CD14-positive monocyte (primary cell): ENCODE measurements around the gene TMEM59L. TPM values are rescaled to one million over a fixed set of nuclear protein-coding genes. Genes with fewer than 3 reads are reported as not detected.

Experiments used
- DNase-seq, 3 donors: peaks; one replicate each; pipeline ENCODE4 v3.0.0-alpha.2; 2011 to 2022
- H2AFZ ChIP-seq: 2 replicates; pipeline ENCODE4 v1.6.0; 2012; ENCODE audit warnings: mild to moderate bottlenecking, low read depth, low read length, inconsistent platforms; ENCODE audit not compliant: insufficient read depth, poor library complexity, severe bottlenecking
- H3K27ac ChIP-seq, 2 donors: 1 replicate in 1 of 2; 2 replicates in 1 of 2; pipeline ENCODE4 v1.5.1; 2012 to 2013; ENCODE audit warnings: low read length in 2 of 2, control low read depth in 1 of 2, inconsistent platforms in 1 of 2, low read depth in 1 of 2, mild to moderate bottlenecking in 1 of 2
- H3K27me3 ChIP-seq, 2 donors: one replicate each; pipeline versions ENCODE4 v1.6.0 to v1.6.1; 2011 to 2013; ENCODE audit warnings: low read length in 2 of 2; ENCODE audit not compliant: control insufficient read depth in 2 of 2, insufficient read depth in 2 of 2
- H3K36me3 ChIP-seq, 2 donors: replicated peaks in 1 of 2; 1 replicate in 1 of 2; 2 replicates in 1 of 2; pipeline versions ENCODE4 v1.5.1 to v1.6.1; 2012 to 2013; ENCODE audit warnings: low read length in 2 of 2, control low read depth in 1 of 2, inconsistent platforms in 1 of 2, mild to moderate bottlenecking in 1 of 2; ENCODE audit not compliant: insufficient read depth in 2 of 2, control insufficient read depth in 1 of 2
- H3K4me1 ChIP-seq, 2 donors: 1 replicate in 1 of 2; 2 replicates in 1 of 2; pipeline versions ENCODE4 v1.5.1 to v1.6.1; 2012 to 2013; ENCODE audit warnings: low read length in 2 of 2, control low read depth in 1 of 2, inconsistent platforms in 1 of 2, mild to moderate bottlenecking in 1 of 2, moderate library complexity in 1 of 2; ENCODE audit not compliant: insufficient read depth in 2 of 2, control insufficient read depth in 1 of 2
- H3K4me2 ChIP-seq: replicated peaks from 2 replicates; pipeline ENCODE3; 2012; ENCODE audit warnings: low read length, moderate library complexity, mild to moderate bottlenecking; ENCODE audit not compliant: poor library complexity, severe bottlenecking; ENCODE audit errors: extremely low read depth
- H3K4me3 ChIP-seq, 3 experiments: fragments of 200-600 bp in 1 of 3; sonication (generic) in 1 of 3; replicated peaks in 1 of 3; 1 replicate in 2 of 3; 2 replicates in 1 of 3; pipeline ENCODE4 v1.5.1; 2011 to 2013; ENCODE audit warnings: low read length in 3 of 3, mild to moderate bottlenecking in 3 of 3, control low read depth in 2 of 3, low read depth in 2 of 3, inconsistent platforms in 1 of 3, moderate library complexity in 1 of 3
- H3K79me2 ChIP-seq: 2 replicates; pipeline ENCODE4 v1.6.0; 2012; ENCODE audit warnings: mild to moderate bottlenecking, control low read depth, inconsistent platforms, low read length, moderate library complexity; ENCODE audit not compliant: insufficient read depth
- H3K9ac ChIP-seq: 2 replicates; pipeline ENCODE4 v1.6.0; 2017; ENCODE audit warnings: low read length, mild to moderate bottlenecking; ENCODE audit not compliant: insufficient read depth, poor library complexity, severe bottlenecking
- H3K9me3 ChIP-seq, 2 donors: replicated peaks in 1 of 2; 1 replicate in 1 of 2; 2 replicates in 1 of 2; pipeline versions ENCODE4 v1.5.1 to v1.6.1; 2012 to 2013; ENCODE audit warnings: low read length in 2 of 2, control low read depth in 1 of 2; ENCODE audit not compliant: control insufficient read depth in 1 of 2, insufficient read depth in 1 of 2
- H4K20me1 ChIP-seq: 2 replicates; pipeline ENCODE4 v1.6.0; 2012; ENCODE audit warnings: mild to moderate bottlenecking, low read length, control low read depth, moderate library complexity; ENCODE audit not compliant: insufficient read depth
- H3K27ac Mint-ChIP-seq, 7 donors: one replicate each; pipeline ENCODE4 v1.8.0; 2020; ENCODE audit warnings: mild to moderate bottlenecking in 7 of 7, mixed read lengths in 7 of 7, moderate library complexity in 6 of 7, inconsistent platforms in 2 of 7
- H3K27me3 Mint-ChIP-seq, 3 donors: one replicate each; pipeline ENCODE4 v1.8.0; 2021 to 2022; ENCODE audit warnings: low read depth in 3 of 3, mild to moderate bottlenecking in 3 of 3, mixed read lengths in 3 of 3, moderate library complexity in 3 of 3, inconsistent platforms in 1 of 3
- H3K36me3 Mint-ChIP-seq, 2 donors: one replicate each; pipeline ENCODE4 v1.8.0; 2020; ENCODE audit warnings: mixed read lengths in 2 of 2, inconsistent platforms in 1 of 2, mild to moderate bottlenecking in 1 of 2
- H3K4me1 Mint-ChIP-seq: one replicate; pipeline ENCODE4 v1.8.0; 2020; ENCODE audit warnings: mild to moderate bottlenecking, mixed read lengths
- H3K4me3 Mint-ChIP-seq, 2 donors: one replicate each; pipeline ENCODE4 v1.8.0; 2020; ENCODE audit warnings: mild to moderate bottlenecking in 2 of 2, mixed read lengths in 2 of 2, moderate library complexity in 1 of 2
- H3K9me3 Mint-ChIP-seq, 7 donors: one replicate each; pipeline ENCODE4 v1.8.0; 2020 to 2022; ENCODE audit warnings: mixed read lengths in 7 of 7, mild to moderate bottlenecking in 6 of 7, moderate library complexity in 6 of 7, inconsistent platforms in 2 of 7
- WGBS: methylation state at CpG from one replicate; pipeline ENCODE4 v1.1.5; 2013; ENCODE audit warnings: missing lambda C conversion rate; ENCODE audit not compliant: insufficient coverage; 5-methylcytosine and 5-hydroxymethylcytosine counted together
- intact Hi-C, 2 donors: fragments of 100-400 bp; cut with micrococcal nuclease; formaldehyde crosslinking; loops; one replicate each; pipeline versions ENCODE4 v1.15.0 to v1.15.1; 2023
- polyA plus RNA-seq, 3 donors: library from polyadenylated mRNA; depleted of rRNA in 1 of 3; unstranded in 2 of 3; stranded (reverse) in 1 of 3; fragments of 300-500 nt in 2 of 3; fragments of >200 nt in 1 of 3; fragmentation: Illumina TruSeq in 2 of 3; gene quantifications; 1 replicate in 2 of 3; 2 replicates in 1 of 3; pipeline ENCODE4 v1.2.3, GENCODE V29; 2012 to 2021
- TF ChIP-seq, protein P1 (sequence below): fragments of 200-600 bp; IDR thresholded peaks from one replicate; pipeline ENCODE4 v1.8.0; 2022; ENCODE audit warnings: antibody characterized with exemption, mild to moderate bottlenecking

TMEM59L gene
- polyA plus RNA-seq, 3 donors, result not detected

DNA sequence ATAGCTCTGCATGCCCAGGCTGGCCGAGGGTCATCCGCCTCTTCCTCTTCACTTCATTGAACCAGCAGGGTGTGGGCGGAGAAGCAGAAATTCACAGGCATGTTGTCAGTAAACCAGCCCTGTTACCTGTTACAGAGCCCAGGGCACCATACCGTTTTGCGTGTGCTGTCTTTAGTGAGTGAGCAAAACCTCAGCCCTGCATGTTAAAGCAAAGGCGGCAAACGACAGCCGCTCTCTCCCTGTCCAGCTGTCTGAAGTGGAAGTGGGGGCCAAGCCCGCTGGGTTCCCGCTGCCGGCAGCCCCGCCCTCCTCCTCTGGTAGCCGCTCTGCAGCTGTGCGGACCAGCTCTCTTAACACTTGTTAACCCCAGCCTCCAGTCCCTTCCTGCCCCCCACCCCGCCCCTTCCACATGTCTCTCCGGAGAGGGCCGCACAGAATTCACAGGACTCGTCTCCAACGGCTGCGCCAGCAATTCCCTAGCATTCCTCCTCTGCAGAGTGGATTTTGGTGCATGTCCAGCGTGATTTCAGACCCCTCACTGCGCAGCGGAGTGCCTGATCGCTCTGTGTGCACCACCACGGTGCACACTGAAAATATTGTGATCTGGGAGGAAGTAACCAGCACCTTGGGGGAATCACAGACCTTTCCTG, 36.8 kb downstream of the TMEM59L start:
- H3K27ac ChIP-seq, result no peak overlapping the region
- peak overlapping the region; percentile 72 to 86 for H3K4me3 Mint-ChIP-seq
- 1% methylated on average over 22 of the region's 25 CpGs for WGBS
- peaks cover 32% of the 10 kb centered on the region for H3K4me1 Mint-ChIP-seq
- H3K27me3 Mint-ChIP-seq, result peaks cover 11 to 20% (median 14%) of the 10 kb centered on the region in 3 donors
- peak overlapping the region in 3 of 7 donors; percentile 33 to 63 (median 41) for H3K27ac Mint-ChIP-seq
- H3K79me2 ChIP-seq, result peaks cover 9% of the 10 kb centered on the region
- peaks cover 19 to 29% of the 10 kb centered on the region in 2 donors for H3K36me3 Mint-ChIP-seq
- H2AFZ ChIP-seq, result no peak overlapping the region
- intact Hi-C loops, result no loop called here
- peaks cover 68% of the 10 kb centered on the region for H4K20me1 ChIP-seq
- TF ChIP-seq, protein P1, sequence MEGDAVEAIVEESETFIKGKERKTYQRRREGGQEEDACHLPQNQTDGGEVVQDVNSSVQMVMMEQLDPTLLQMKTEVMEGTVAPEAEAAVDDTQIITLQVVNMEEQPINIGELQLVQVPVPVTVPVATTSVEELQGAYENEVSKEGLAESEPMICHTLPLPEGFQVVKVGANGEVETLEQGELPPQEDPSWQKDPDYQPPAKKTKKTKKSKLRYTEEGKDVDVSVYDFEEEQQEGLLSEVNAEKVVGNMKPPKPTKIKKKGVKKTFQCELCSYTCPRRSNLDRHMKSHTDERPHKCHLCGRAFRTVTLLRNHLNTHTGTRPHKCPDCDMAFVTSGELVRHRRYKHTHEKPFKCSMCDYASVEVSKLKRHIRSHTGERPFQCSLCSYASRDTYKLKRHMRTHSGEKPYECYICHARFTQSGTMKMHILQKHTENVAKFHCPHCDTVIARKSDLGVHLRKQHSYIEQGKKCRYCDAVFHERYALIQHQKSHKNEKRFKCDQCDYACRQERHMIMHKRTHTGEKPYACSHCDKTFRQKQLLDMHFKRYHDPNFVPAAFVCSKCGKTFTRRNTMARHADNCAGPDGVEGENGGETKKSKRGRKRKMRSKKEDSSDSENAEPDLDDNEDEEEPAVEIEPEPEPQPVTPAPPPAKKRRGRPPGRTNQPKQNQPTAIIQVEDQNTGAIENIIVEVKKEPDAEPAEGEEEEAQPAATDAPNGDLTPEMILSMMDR, result no peak
- peak overlapping the region; percentile 68 for H3K4me2 ChIP-seq
- peak in 2 of 3 donors; percentile 18 to 25 for DNase-seq
- peak overlapping the region; percentile 25 for H3K9ac ChIP-seq
- no peaks in the 10 kb centered on the region for H3K9me3 ChIP-seq
- peaks cover 0 to 2% of the 10 kb centered on the region in 2 donors for H3K36me3 ChIP-seq
- H3K9me3 Mint-ChIP-seq, result no peaks in the 10 kb centered on the region
- H3K4me3 ChIP-seq, result peak overlapping the region in 1 of 3 experiments; percentile 65
- H3K27me3 ChIP-seq, result no peaks in the 10 kb centered on the region
- peaks cover 22 to 29% of the 10 kb centered on the region in 2 donors for H3K4me1 ChIP-seq

DNA sequence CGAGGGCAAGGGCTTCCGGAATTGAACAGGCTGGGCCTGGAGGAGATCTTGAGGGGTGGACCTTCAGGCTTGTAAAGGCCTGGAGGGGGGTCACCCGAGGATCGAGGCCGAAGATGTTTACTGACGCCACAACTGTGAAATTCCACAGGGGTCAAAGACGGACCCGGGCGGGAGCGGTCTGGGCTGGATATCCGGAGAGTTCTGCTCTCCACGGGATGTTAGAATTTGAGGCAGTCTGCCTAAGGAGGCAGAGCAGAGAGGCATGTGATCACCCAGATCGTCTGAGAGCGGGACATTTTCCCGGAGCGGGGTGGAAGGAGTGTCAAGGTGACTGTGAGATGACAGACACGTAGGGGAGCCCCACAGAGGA, 37.3 kb downstream of the TMEM59L start:
- Histone ChIP-seq H4K20me1 (peaks cover 68% of the 10 kb centered on the region), H3K4me3 (peak overlapping the region in 1 of 3 experiments; percentile 65), H3K36me3 (peaks cover 0 to 2% of the 10 kb centered on the region in 2 donors), H3K27me3 (no peaks in the 10 kb centered on the region), H3K9ac (peak overlapping the region; percentile 25), H3K9me3 (no peaks in the 10 kb centered on the region), H3K79me2 (peaks cover 9% of the 10 kb centered on the region), H2AFZ (no peak overlapping the region), H3K27ac (no peak overlapping the region), H3K4me1 (peaks cover 16 to 24% of the 10 kb centered on the region in 2 donors), H3K4me2 (peak overlapping the region; percentile 68)
- WGBS, result 10% methylated on average over 12 of the region's 17 CpGs
- intact Hi-C loops, result no loop called here
- H3K4me1 Mint-ChIP-seq, result peaks cover 27% of the 10 kb centered on the region
- H3K9me3 Mint-ChIP-seq, result no peaks in the 10 kb centered on the region
- peak overlapping the region in 2 of 7 donors; percentile 2 to 63 for H3K27ac Mint-ChIP-seq
- TF ChIP-seq, protein P1, result no peak
- no peak for DNase-seq
- peak overlapping the region; percentile 72 to 86 for H3K4me3 Mint-ChIP-seq
- H3K36me3 Mint-ChIP-seq, result peaks cover 19 to 29% of the 10 kb centered on the region in 2 donors
- H3K27me3 Mint-ChIP-seq, result peaks cover 11 to 20% (median 14%) of the 10 kb centered on the region in 3 donors
